LHCN-M2 (cell line): ENCODE data around the gene ARHGEF17. TPM values are rescaled to one million over a fixed set of nuclear protein-coding genes. Genes with fewer than 3 reads are reported as not detected.
"Not testable (repeated sequence)": the region's sequence is repeated elsewhere in the genome, so short reads cannot be mapped to it uniquely, and the experiment has no call there.

Experiments
- DNase-seq: peaks from one replicate; pipeline ENCODE4 v3.0.0-alpha.2; 2012; ENCODE audit warnings: low read depth
- polyA plus RNA-seq: library from polyadenylated mRNA; unstranded; fragments of >200 nt; gene quantifications from one replicate; pipeline ENCODE4 v1.2.1, GENCODE V29; 2012; ENCODE audit warnings: missing spikeins
- total RNA-seq: library from RNA; depleted of rRNA; stranded (reverse); fragments of >200 nt; gene quantifications from 2 replicates; pipeline ENCODE4 v1.2.3, GENCODE V29; 2014; rRNA removed

ARHGEF17 gene, protein sequence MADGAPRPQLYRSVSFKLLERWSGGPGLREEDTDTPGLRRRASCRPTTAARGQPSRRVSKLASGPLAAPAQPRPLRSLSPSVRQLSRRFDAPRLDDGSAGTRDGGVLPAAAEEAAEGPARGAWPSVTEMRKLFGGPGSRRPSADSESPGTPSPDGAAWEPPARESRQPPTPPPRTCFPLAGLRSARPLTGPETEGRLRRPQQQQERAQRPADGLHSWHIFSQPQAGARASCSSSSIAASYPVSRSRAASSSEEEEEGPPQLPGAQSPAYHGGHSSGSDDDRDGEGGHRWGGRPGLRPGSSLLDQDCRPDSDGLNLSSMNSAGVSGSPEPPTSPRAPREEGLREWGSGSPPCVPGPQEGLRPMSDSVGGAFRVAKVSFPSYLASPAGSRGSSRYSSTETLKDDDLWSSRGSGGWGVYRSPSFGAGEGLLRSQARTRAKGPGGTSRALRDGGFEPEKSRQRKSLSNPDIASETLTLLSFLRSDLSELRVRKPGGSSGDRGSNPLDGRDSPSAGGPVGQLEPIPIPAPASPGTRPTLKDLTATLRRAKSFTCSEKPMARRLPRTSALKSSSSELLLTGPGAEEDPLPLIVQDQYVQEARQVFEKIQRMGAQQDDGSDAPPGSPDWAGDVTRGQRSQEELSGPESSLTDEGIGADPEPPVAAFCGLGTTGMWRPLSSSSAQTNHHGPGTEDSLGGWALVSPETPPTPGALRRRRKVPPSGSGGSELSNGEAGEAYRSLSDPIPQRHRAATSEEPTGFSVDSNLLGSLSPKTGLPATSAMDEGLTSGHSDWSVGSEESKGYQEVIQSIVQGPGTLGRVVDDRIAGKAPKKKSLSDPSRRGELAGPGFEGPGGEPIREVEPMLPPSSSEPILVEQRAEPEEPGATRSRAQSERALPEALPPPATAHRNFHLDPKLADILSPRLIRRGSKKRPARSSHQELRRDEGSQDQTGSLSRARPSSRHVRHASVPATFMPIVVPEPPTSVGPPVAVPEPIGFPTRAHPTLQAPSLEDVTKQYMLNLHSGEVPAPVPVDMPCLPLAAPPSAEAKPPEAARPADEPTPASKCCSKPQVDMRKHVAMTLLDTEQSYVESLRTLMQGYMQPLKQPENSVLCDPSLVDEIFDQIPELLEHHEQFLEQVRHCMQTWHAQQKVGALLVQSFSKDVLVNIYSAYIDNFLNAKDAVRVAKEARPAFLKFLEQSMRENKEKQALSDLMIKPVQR (N-terminal part only)
- total RNA-seq = 13.8 and 15.7 TPM in 2 replicates
- 33.9 TPM for polyA plus RNA-seq

DNA sequence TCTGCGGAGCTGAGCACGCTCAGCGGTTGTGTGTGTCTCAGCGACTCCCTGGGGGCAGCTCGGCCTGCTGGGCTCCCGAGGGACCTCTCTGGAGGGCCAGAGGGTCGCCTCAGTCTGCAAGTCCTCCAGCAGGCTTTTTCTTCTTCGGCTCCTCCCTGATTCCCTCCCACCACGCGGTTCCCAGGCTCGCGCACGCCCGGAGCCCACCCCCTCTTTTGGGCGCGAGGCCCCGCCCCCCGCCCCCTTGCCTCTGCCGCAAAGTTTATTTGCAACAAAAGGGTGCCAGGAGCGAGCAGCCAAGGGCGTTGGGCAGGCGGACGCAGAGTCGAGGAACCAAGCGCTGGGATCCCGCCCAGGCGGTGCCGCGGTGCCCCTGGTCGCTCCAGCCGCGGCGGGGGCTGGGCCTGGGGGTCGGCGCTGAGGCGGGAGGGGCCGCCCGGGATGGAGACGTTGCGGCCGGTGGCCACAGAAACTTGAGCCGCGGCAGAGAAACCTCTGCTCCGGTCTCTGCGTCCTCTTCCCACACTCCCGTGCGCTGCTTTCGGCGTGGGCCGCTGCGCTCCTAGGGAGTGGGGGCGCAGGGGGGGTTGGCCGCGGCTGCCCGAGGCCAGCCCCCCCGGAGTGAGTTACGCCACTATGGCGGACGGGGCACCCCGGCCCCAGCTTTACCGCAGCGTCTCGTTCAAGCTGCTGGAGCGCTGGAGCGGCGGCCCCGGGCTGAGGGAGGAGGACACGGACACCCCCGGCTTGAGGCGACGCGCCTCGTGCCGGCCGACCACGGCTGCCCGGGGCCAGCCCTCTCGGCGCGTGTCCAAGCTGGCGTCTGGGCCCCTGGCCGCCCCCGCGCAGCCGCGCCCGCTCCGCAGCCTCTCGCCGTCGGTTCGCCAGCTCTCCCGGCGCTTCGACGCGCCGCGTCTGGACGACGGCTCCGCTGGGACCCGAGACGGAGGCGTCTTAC, at the start of gene ARHGEF17:
Gene ARHGEF17, plus strand, starts transcription at position 274 of the 958 bp plus-strand sequence. Its CDS starts 363 bp downstream, at position 637.
- peak; percentile 74 for DNase-seq

DNA sequence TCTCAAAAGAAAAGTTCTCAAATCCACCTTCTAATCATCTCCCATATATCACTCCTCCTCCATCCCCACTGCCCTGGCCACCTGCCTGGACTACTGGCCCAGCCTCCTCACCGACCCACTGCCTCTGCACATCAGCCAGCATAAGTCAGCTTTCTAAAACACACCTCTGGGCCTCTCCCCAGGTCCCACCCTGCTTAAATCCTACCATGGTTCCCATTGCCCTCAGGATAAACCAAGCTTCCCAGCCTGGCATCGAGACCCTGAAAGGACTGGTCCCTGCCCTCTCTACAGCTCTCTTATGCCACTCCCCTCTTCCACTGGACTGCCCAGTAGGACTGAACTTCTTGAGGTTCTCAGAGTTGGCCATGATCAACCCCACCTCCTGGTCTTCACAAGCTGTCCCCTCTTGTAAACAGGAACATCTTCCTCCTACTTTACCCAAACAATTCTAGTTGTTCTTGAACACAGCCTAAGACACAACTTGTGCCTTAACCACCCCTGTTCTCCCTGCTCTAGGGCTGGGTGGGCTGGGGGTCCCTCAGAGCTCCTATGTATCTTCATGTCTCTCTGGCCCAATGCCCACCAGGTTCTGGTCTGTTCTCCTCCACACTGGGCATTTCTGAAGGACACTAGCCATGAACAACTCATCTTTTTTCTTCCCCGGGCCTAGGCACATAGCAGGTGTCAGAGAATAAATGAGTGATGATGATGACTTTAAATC, 48.5 kb upstream of the ARHGEF17 start:
- no peak for DNase-seq

DNA sequence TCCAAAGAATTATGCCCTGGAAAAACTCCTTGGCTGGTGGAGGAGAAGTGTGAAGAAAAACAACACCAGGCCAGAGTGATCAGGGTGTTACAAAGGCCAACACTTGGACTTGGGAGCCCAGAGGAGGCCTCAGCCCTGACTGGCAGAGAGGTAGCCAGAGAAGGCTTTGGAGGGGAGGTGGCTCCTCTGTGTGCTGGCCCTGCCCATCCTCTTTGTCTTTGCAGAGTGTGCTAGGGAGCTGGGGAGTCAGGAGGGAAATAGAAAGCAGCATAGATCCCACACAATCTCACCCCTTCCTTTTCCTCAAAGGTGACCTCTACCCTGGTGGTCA, 48.0 kb upstream of the ARHGEF17 start:
- DNase-seq = no peak

DNA sequence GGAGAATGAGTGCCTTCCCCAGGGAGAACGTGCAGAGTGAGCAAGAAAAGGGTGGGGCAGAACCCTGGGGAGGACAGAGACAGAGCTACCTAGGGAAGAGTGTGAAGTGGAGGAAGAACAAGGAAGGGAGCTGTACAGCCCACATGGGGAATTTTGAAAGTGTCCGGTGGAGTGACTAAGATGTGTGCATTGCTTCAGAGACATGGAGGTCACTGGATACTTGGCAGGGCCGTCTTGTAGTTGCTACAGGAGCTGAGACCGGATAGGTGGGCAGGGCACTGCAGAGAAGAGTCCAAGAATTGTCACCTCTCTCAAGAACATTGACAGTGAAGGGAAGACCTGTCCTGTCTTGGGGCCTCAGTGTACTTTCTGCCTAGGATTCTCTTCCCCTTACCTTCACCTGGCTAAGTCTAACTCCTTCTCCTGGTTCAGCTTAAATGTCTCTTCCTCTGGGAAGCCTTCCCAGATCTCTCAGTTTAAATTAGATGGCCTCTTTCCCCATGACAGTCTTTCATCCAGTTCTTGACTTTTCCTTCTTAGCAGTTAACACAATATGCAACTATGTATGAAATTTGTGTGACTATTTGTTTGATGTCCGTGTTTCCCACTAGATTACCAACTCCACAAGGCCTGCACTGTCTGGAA, 45.1 kb upstream of the ARHGEF17 start:
- no peak for DNase-seq

DNA sequence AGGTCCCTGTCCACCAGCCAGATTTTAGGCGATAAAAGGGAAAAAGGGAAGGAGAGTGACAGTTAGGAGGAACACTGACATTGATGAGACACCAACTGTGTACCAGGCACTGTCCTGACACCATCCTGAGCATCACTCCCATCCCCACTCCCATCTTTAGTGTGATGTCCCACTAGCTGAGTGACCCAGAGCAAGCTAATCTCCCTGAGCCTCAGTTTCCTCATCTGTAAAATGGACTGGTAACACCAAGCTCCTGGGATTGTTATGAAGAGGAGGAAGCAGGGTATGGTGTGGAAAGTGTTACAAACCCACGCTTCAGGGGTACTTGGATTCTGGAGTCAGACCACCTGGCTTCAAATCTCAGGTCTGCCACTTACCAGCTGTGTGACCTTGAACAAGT, 44.4 kb upstream of the ARHGEF17 start:
- DNase-seq = no peak

DNA sequence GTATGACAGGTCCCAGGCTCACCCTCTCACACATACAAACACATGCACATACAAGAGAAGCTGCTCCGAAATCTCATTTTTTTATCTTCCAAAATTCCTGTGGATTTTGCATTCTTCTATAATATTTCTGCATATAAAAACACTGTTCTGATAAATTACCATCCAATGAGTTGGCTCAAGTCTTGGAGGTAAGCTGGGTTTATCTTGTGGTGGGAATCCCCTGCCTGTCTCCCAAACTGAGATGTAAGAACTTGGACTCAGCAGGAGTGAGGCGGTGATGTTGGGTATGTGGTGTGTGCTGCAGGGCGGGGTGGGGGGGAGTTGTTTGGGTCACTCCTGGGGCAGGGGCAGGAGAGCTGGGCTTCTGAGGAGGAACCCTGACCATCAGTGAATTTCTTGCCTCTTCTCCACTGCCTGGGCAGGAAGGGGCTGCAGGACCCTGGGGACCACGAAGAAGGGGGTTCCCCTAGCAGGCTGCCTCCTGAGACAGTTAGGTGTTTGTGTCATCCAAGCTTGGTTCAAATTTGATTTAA, 42.7 kb upstream of the ARHGEF17 start:
- DNase-seq = no peak

DNA sequence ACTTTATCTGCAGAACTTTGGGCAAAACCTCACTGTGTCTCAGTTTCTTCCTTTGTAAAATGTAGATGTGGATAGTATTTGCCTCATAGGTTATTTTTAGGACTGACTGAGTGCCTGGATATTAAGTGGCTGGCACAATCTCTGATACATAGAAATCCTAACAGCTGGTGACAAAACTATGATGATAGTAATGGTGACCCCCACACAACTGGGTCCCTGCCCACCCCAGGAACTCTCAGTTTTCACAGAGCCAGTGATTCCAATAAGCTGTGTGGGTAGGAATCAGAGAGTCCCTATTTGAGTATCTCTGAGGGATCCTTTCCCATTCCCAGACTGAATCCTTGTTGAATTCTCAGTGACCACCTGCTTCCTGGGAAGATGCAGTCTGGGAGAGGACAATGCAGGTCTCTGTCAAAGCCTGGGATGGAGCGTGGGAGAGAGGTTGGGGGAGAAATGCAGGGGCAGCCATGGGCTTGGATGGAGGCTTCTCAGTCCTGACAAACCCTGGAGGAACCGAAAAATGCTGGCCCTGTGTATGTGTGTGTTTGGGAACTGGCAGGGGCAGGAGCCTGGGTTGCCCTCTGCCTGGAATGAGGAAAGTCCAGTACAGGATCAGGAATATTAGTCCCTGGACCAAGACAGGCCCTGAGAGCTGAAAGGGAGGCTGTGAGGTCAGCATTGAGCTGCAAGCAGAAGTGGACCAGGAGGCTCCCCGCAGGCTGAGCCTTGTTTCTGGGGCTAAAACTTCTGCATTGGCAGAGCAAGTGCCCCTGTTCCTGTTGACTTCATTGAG, 42.0 kb upstream of the ARHGEF17 start:
- DNase-seq = no peak

DNA sequence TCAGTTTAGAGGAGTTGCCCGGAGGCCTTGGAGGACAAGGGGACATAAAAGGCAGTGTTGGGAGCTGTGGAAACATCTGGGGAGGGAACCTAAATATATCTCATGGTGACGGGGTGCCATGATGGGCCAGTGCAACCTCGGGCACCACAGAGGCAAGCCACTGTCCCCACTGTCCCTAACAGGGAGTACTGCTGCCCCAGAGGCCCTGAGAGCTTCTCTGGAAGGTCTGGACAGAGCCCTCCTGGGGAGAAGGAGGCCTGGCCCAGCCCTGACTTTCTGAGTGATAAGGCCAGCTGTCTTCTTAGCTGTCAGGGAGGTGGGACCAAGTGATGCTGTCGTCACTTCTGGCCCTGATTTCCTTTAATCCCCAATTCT, 41.4 kb upstream of the ARHGEF17 start:
- DNase-seq = peak; percentile 80

DNA sequence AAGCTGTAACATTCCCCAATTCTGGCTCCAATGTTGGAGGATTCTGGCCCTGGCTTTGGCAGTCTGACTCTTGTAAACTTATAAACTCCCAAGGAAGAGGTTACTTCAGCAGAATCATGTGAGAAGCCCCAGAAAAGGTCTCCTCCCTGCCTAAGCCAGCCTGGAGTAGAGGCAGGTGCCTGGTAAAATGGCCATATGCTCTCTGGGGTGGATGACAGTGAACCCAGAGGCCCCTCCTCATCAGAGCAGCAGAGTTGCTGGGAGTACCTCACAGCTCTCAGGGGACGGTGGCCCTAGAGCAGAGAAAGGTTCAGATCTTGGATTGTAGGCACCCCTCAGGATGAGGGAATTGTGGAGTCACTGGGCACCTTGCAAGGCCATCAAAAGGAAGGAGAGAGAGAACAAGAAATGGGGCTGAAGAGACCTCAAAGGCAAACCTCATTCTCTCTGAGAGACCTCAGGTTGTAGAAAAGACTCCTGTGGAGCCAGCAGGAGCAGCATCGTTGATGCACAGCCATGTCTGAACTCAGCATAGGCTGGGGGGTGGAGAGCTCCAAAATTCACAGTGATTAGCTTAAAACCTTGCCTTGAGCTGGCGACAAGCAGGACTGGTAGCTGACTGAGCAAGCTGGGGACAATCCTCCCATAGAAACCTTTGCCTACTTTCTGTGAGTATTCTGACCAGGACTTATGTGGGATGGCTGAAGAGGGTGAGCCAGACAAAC, 40.8 kb upstream of the ARHGEF17 start:
- DNase-seq = no peak

DNA sequence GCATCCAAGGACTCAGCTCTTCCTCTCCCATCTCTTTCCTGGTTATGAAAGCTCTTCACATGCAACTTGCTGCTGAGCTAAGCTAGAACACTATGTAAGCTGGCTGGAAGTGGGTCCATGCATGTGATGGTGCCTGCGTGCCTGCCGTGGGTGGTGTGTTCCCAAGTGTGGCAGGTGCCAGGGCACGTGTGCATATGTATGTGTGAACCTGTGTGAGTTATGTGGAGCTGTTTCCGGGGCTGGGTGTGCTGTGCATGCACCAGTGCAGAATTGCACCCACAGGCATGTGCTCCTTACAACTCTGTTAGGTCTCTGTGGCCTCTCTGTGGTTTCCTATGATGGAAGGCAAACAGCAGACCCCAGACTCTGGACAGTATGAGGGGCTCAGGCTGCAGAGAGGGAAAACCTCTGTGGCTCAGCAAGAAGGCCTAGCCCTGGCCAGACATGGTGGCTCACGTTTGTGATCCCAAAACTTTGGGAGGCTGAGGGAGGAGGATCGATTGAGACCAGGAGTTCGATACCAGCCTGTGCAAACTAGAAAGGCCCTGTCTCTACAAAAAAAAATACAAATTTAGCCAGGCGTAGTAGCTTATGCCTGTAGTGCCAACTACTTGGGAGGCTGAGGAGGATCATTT, 40.1 kb upstream of the ARHGEF17 start:
- no peak for DNase-seq

DNA sequence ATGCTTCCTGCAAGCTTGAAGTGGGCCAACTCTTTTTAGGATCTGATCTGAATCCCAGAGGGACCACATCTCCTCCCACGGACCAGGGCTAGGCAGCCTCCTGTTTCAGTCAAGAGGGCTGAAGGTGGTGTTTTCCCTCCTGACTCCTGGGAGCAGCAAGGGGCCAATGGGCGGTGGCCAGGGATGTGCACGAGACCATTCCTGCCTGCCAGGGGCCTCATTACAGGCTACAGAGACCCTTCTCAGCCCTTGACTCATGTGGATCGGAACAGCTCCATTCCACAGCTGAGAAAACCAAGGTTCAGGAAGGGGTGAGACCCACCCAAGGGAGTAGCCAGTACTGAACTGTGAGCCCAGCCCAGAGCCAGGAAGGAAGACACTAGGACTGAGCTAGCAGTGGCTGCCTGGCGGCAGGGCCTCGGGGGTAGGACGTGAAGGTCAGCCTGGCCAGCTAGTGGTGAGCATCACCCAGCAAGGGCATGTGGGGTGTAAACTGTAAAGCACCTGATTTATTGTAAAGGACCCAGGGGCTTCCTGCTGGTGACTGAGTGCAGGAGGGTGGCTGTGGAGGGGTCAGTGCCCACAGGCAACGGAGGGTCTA, 39.3 kb upstream of the ARHGEF17 start:
- no peak for DNase-seq

DNA sequence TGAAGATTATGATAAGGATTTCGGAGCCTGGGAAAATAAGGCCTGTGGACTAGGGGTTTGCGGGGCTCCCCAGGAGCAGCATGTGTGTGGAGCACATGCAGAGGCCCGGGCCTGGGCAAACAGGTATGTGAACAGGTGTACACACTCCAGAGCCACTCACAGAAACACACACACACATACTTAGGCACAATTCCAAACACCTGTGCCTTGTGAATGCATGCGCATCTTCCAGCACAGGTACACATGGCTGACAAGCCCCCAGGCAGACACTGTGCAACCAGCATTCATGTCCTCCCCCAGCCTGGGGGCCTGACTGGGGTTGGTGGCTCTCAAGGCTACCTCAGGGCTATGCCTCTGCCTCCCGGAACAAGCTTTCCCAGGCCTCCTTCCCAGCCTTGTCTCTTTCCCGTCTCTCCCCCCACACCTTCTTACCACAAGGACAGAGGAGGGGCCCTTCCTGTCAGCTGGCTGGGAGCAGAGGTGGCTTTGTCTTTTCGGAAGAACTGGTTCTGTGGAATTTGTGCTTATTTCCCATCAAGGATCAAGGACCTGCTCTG, 38.5 kb upstream of the ARHGEF17 start:
- DNase-seq = no peak

DNA sequence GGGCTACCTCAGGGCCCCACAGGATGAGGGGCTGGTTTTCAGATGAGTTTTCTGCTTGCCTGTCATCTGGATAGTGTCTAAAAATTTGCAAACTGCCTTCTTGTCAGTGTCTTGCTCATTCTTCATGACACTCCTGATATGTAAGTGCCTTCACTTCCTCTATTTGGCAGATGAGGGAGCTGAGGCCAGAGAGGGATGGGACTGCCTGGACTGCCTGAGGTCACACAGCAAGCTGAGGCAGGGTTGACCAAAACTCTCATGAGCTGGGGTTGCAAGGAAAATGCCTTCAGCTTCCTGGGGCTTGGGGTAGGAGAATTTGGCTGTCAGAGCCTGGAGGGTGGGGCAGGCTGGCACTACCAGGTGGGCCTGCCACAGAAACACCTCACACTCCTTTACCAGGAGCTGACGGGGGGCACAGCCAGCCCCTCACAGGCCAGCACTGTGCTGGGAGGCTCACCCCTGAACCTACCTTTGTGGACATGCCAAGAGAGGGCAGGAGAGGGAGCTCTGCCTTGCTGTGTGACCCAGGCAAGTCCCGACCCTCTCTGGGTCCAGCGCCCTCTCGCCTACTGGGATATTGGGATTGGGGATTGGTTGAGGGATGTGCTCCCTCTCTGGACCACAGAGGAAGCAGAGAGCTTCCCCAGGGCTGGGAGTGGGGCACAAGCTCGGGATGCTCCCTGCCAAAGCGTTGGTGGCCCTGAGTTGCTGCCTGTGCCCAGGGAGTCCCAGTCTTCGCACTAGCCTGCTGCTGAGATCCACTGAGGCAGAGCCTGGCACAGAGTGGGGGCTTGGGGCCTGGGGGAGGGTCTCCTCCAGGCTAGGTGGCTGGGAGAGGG, 37.8 kb upstream of the ARHGEF17 start:
- no peak for DNase-seq

DNA sequence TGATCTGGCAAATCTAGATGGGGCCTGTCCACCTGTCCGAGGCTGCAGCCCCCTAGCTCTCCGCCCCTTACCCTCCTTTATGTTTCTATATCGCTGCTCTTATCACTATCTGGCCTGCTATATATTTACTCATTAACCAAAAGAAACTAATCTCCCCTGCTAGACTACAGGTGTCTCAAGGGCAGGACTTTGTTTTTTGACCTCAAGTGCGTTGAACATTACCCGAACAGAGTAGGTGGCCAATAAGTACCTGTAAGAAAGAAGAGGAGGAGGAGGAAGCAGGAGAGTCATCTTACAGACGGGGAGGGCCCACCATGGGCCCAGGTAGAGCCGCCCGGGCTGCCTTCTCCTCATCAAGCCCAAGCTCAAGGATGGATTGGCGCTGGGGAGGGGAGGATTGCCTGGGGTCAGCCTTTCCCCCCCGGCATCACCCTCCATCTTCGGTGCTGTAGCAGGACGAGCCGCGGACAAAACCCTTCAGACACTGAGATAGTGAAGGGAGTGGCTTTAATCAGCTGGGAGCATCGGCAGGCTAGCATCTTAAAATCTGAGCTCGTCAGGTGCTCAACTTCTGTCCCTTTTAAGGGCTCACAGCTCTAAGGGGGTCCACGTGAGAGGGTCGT, 37.1 kb upstream of the ARHGEF17 start:
- DNase-seq = no peak

DNA sequence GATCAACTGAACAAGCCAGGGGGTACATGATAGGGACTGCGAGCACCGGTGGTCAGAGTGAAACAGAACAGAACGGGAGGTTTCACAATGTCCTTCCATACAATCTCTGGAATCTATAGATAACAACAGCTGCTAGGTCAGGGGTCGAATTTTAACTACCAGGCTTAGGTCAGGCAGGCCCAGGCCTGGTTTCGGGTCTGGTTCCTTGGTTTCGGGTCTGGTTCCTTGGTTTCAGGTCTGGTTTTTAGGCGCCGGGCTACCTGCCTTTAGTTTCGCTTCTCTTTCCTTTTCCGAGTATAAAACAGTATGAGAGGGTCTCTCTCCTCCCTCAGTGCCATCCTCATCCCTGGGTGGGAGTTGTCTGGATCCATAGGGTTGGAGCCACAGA, 36.6 kb upstream of the ARHGEF17 start:
- DNase-seq = not testable (repeated sequence)
